Left ventricle myocardium inferior (tissue), 1 donor: ENCODE measurements around the gene SLC38A1. TPM values are rescaled to one million over a fixed set of nuclear protein-coding genes. Genes with fewer than 3 reads are reported as not detected.

Experiments
- DNase-seq: peaks from one replicate; pipeline ENCODE4 v3.0.0-alpha.2; 2020
- H3K27ac ChIP-seq: fragments of 200-600 bp; replicated peaks from 2 replicates; pipeline ENCODE4 v1.8.0; 2021
- H3K27me3 ChIP-seq: fragments of 200-600 bp; 2 replicates; pipeline ENCODE4 v1.8.0; 2021; ENCODE audit warnings: low read depth
- H3K36me3 ChIP-seq: fragments of 200-600 bp; 2 replicates; pipeline ENCODE4 v1.8.0; 2021
- H3K4me1 ChIP-seq: fragments of 200-600 bp; 2 replicates; pipeline ENCODE4 v1.8.0; 2021
- H3K4me3 ChIP-seq: fragments of 200-600 bp; 2 replicates; pipeline ENCODE4 v1.8.0; 2021; ENCODE audit warnings: mild to moderate bottlenecking, moderate library complexity
- H3K9me3 ChIP-seq: fragments of 200-600 bp; replicated peaks from 2 replicates; pipeline ENCODE4 v1.8.0; 2021
- CTCF ChIP-seq: fragments of 200-600 bp; IDR thresholded peaks from 2 replicates; pipeline ENCODE4 v1.8.0; 2021; ENCODE audit warnings: antibody characterized with exemption, mild to moderate bottlenecking, borderline replicate concordance
- intact Hi-C: fragments of 100-400 bp; cut with micrococcal nuclease; formaldehyde crosslinking; loops from one replicate; pipeline ENCODE4 v1.11.0; 2022
- total RNA-seq: library from RNA; stranded (reverse); fragmentation: NEBNext Ultra II Directional; extraction: Animal tissue kit (Norgen Biotek cat#: 25700); gene quantifications from one replicate; pipeline ENCODE4 v1.2.1, GENCODE V29; 2021
- donor health status: DM: no; HTN: yes; CAD: no; lungs with severe emphysema.

Gene SLC38A1
- total RNA-seq, 1 donor from 2014 or later: 134 TPM

- Histone ChIP-seq H3K4me1 (peaks cover 24% of the 10 kb centered on the region), H3K27ac (peak overlapping the region; percentile 41), H3K36me3 (no peaks in the 10 kb centered on the region), H3K27me3 (no peaks in the 10 kb centered on the region), H3K4me3 (no peak overlapping the region), H3K9me3 (peaks cover 13% of the 10 kb centered on the region)
- DNase-seq: no peak
- TF ChIP-seq CTCF: no peak
- intact Hi-C loops: no loop called here
Measured at GRCh38 chr12:46158501-46158900, 110.3 kb downstream of the SLC38A1 start.

GRCh38 chr12:46154221-46154985, 114.4 kb downstream of the SLC38A1 start:
- Histone ChIP-seq H3K4me3 (no peak overlapping the region), H3K9me3 (peaks cover 13% of the 10 kb centered on the region), H3K27ac (no peak overlapping the region), H3K27me3 (no peaks in the 10 kb centered on the region), H3K36me3 (no peaks in the 10 kb centered on the region), H3K4me1 (peaks cover 9% of the 10 kb centered on the region)
- DNase-seq: no peak
- intact Hi-C loops: no loop called here
- no peak for TF ChIP-seq CTCF

- TF ChIP-seq CTCF: peak; percentile 68
- H3K27ac ChIP-seq: no peak overlapping the region
- H3K9me3 ChIP-seq: peaks cover 13% of the 10 kb centered on the region
- H3K36me3 ChIP-seq: no peaks in the 10 kb centered on the region
- H3K4me1 ChIP-seq: no peaks in the 10 kb centered on the region
- DNase-seq: no peak
- intact Hi-C loops: no loop called here
- H3K4me3 ChIP-seq: no peak overlapping the region
- H3K27me3 ChIP-seq: no peaks in the 10 kb centered on the region
Measured at GRCh38 chr12:46153268-46153872, 115.5 kb downstream of the SLC38A1 start.

- H3K36me3 ChIP-seq: no peaks in the 10 kb centered on the region
- TF ChIP-seq CTCF: no peak
- H3K27me3 ChIP-seq: no peaks in the 10 kb centered on the region
- intact Hi-C loops: no loop called here
- peaks cover 13% of the 10 kb centered on the region for H3K9me3 ChIP-seq
- H3K27ac ChIP-seq: no peak overlapping the region
- H3K4me3 ChIP-seq: no peak overlapping the region
- DNase-seq: no peak
- no peaks in the 10 kb centered on the region for H3K4me1 ChIP-seq
Measured at GRCh38 chr12:46152456-46152855, 116.4 kb downstream of the SLC38A1 start.

- no peaks in the 10 kb centered on the region for H3K4me1 ChIP-seq
- H3K27ac ChIP-seq: no peak overlapping the region
- no peak overlapping the region for H3K4me3 ChIP-seq
- intact Hi-C loops: no loop called here
- no peaks in the 10 kb centered on the region for H3K27me3 ChIP-seq
- no peaks in the 10 kb centered on the region for H3K36me3 ChIP-seq
- no peak for TF ChIP-seq CTCF
- H3K9me3 ChIP-seq: no peaks in the 10 kb centered on the region
- no peak for DNase-seq
Measured at GRCh38 chr12:46150735-46151134, 118.1 kb downstream of the SLC38A1 start.
